PFSK-1 (cell line): ENCODE results near the gene CISH.

ENCODE experiments used
- FOXP2 ChIP-seq: optimal IDR thresholded peaks from 2 replicates; pipeline ENCODE3; 2011; ENCODE audit warnings: borderline replicate concordance, control low read depth, inconsistent platforms; ENCODE audit not compliant: insufficient read depth; ENCODE audit errors: extremely low read length, extremely low read depth
- POLR2AphosphoS5 ChIP-seq: IDR thresholded peaks from 2 replicates; pipeline ENCODE4 v1.6.1; 2012; ENCODE audit warnings: low read depth, mild to moderate bottlenecking, control low read depth, low read length, moderate library complexity
- REST ChIP-seq, 2 experiments: IDR thresholded peaks; 2 replicates each; pipeline versions ENCODE4 v1.6.1 to v1.8.0; 2011 to 2012; ENCODE audit warnings: low read depth in 2 of 2, low read length in 2 of 2, control low read depth in 1 of 2, inconsistent platforms in 1 of 2, mild to moderate bottlenecking in 1 of 2, moderate library complexity in 1 of 2; ENCODE audit not compliant: insufficient read depth in 1 of 2
- SIN3A ChIP-seq: IDR thresholded peaks from 2 replicates; pipeline ENCODE4 v1.6.1; 2012; ENCODE audit warnings: mild to moderate bottlenecking, low read length, moderate library complexity, borderline replicate concordance; ENCODE audit not compliant: insufficient read depth
- TAF1 ChIP-seq: IDR thresholded peaks from 2 replicates; pipeline ENCODE4 v1.6.1; 2012; ENCODE audit warnings: low read length, control low read depth, borderline replicate concordance; ENCODE audit not compliant: insufficient read depth

CISH gene

GRCh38 chr3:50622881-50623280 lies 11.3 kb upstream of the CISH start:
- TF ChIP-seq REST (IDR thresholded peaks at IDR 0.05; ENCODE audit: insufficient read depth in 1 of 2, low read depth in 2 of 2, low read length in 2 of 2) (no peak), SIN3A (no peak), POLR2AphosphoS5 (no peak), FOXP2 (no peak), TAF1 (no peak)

- no peak for TF ChIP-seq SIN3A
- no peak for TF ChIP-seq TAF1
- TF ChIP-seq POLR2AphosphoS5: no peak
- TF ChIP-seq FOXP2: no peak
- no peak for TF ChIP-seq REST (IDR thresholded peaks at IDR 0.05; ENCODE audit: insufficient read depth in 1 of 2, low read depth in 2 of 2, low read length in 2 of 2)
Measured at GRCh38 chr3:50620820-50621219, 9.2 kb upstream of the CISH start.

- TF ChIP-seq SIN3A (no peak), POLR2AphosphoS5 (no peak), FOXP2 (no peak), REST (IDR thresholded peaks at IDR 0.05; ENCODE audit: insufficient read depth in 1 of 2, low read depth in 2 of 2, low read length in 2 of 2) (no peak), TAF1 (no peak)
Measured at GRCh38 chr3:50620420-50620819, 8.8 kb upstream of the CISH start.

GRCh38 chr3:50617911-50618481 lies 6.4 kb upstream of the CISH start:
- TF ChIP-seq FOXP2: no peak
- TF ChIP-seq POLR2AphosphoS5: no peak
- no peak for TF ChIP-seq TAF1
- TF ChIP-seq REST (IDR thresholded peaks at IDR 0.05; ENCODE audit: insufficient read depth in 1 of 2, low read depth in 2 of 2, low read length in 2 of 2): no peak
- TF ChIP-seq SIN3A: no peak
